ENCODE measurements around the gene TPMT.

- TF ChIP-seq CTCF (IDR thresholded peaks at IDR 0.05), result no peak
- TF ChIP-seq POLR2A (IDR thresholded peaks at IDR 0.05), result no peak
Observed at GRCh38 chr6:18119236-18119635, 35.6 kb downstream of the TPMT start.

Data from Peyer's patch (tissue), 4 donors.